Choroid plexus epithelial cell (primary cell): ENCODE results near the gene MAN2A1.
A peak's percentile ranks its signal among the peaks of the same experiment; 100 is the strongest.

Source experiments
- DNase-seq: peaks from one replicate; pipeline ENCODE4 v3.0.0-alpha.2; 2010; ENCODE audit warnings: low read depth
- H3K4me3 ChIP-seq: 2 replicates; pipeline ENCODE4 v1.5.1; 2011; ENCODE audit warnings: low read depth, mild to moderate bottlenecking, control low read depth, low read length, moderate library complexity
- TF ChIP-seq, protein P1 (sequence below): conservative IDR thresholded peaks from 2 replicates; pipeline ENCODE4 v1.5.1; 2011; ENCODE audit warnings: low read depth, mild to moderate bottlenecking, control low read depth, inconsistent platforms, low read length, moderate library complexity

Gene MAN2A1

DNA sequence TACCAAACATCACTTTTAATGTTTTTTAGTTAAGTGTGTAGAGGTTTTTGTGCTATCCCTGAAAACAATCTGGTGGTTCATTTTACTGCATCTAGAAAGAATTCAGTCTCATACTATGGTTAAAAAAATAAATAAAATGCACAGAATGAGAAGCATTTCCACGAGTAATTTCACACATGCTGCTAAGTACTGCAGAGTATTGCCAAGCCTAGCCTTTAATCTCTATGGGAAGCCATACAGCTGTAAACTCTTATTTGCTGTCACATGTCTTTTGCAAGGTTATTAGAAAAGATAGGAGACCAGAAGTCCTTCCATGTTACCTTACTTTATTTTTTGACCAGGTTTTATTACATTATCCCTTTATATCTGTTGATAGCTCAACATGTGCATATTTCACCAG, 37.6 kb upstream of the MAN2A1 start:
- TF ChIP-seq, protein P1, sequence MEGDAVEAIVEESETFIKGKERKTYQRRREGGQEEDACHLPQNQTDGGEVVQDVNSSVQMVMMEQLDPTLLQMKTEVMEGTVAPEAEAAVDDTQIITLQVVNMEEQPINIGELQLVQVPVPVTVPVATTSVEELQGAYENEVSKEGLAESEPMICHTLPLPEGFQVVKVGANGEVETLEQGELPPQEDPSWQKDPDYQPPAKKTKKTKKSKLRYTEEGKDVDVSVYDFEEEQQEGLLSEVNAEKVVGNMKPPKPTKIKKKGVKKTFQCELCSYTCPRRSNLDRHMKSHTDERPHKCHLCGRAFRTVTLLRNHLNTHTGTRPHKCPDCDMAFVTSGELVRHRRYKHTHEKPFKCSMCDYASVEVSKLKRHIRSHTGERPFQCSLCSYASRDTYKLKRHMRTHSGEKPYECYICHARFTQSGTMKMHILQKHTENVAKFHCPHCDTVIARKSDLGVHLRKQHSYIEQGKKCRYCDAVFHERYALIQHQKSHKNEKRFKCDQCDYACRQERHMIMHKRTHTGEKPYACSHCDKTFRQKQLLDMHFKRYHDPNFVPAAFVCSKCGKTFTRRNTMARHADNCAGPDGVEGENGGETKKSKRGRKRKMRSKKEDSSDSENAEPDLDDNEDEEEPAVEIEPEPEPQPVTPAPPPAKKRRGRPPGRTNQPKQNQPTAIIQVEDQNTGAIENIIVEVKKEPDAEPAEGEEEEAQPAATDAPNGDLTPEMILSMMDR = no peak
- H3K4me3 ChIP-seq = no peak overlapping the region
- DNase-seq = peak; percentile 30

DNA sequence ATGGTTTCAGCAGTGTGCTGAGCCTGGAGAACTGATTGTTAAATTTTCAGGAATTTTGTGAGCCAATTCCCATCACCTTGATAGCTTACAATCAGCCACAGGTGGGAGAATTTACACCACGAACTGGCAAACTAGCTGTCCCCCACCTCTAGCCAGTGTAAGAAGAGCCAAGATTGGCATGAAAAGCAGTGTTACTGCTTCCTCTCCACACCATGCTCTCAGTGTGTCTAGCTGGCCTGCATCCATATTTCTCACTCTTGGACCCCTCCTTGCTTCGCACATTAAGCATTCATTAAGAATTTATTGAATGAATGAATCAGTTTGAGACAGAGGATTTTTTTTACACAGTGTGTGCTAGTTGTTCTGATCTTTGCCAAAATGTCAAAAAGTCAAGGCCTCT, 36.7 kb upstream of the MAN2A1 start:
- DNase-seq = no peak
- no peak overlapping the region for H3K4me3 ChIP-seq
- TF ChIP-seq, protein P1 = no peak

DNA sequence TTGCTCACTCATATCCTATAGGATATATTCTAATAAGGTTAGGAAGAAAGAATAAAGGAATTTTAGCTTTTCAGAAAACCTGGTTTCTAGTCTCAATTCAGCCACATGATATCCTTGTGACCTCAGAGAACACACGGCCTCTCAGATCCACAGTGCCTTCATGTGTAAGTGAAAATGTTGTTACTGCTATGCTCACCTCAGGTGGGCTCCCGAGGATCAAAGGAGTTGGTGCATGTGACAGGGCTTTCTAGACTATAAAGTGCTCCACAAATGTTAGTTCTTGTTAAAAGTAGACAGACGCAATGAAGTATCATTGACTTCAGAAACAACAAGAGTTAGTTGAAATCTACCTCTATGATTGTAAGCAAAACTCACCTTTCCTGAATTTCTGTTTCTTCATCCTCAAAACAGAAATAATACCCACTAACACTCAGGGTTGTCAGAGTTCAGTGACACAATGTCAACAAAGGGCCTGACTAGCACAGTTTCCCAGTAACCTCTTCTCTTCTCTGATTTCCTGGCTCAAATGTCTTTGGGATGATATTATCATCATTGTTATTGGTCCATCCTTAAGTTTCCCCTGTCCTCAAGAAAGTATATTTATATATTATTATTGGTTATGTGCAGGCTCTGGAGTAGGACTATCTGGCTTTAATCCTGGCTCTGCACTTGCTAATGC, 36.0 kb upstream of the MAN2A1 start:
- TF ChIP-seq, protein P1 = no peak
- no peak overlapping the region for H3K4me3 ChIP-seq
- DNase-seq = no peak

DNA sequence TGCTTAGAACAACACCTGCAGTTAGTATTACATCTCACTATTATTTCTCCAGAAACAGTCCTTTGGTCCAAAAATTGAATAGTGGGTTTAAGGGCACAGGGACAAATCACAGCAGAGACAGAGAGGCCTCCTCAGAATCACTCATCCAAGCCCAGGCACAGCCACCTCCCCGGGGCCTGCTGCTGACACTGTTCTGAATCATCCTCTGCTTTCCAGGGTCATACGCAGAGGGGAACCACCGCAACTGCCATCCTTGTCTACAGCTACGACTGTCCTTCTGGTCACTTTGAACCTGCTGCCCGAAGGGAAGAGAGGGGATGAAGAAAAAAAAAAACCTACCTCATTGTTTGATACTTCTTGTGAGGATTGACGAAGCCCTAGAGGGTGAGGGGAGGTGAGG, 35.3 kb upstream of the MAN2A1 start:
- DNase-seq = no peak
- no peak overlapping the region for H3K4me3 ChIP-seq
- TF ChIP-seq, protein P1 = no peak

DNA sequence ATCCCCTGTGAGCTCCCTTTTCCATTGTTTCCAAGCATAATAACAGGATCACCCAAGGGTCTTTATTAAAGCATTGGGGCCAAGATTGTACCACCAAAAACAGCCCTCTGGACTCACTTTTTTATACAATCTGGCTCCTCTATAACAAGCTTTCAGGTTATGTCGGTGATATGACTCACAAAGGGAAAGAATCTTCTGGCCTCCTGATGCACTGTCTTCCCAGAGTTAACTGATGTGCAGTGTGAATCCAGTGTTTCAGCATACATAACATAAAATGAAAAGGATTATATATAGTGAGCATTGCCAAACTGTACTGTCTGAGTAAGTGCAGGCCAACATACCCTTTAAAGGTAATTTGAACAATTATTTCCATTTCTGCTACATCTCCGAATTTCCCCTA, 33.9 kb upstream of the MAN2A1 start:
- peak; percentile 4 for DNase-seq
- no peak overlapping the region for H3K4me3 ChIP-seq
- TF ChIP-seq, protein P1 = no peak

DNA sequence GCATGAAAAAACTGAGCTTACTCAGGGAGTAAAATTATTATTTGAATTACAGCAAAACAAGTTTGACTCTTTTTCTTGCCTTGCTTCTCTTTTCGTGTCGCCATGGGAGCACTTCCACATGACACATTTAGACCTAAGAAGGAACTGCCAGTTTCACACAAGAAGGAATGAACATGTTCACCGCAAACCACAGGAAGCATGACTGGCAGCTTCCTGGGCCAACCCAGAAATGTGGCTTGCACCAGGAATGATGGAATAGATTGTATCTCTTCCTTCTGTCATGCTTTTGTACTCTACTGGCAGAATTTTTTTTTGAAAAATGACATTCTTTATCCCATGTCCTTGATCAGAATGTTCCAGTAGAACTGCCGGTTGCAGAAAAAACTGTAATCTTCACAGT, 32.9 kb upstream of the MAN2A1 start:
- peak; percentile 80 for DNase-seq
- TF ChIP-seq, protein P1 = no peak
- H3K4me3 ChIP-seq = no peak overlapping the region

DNA sequence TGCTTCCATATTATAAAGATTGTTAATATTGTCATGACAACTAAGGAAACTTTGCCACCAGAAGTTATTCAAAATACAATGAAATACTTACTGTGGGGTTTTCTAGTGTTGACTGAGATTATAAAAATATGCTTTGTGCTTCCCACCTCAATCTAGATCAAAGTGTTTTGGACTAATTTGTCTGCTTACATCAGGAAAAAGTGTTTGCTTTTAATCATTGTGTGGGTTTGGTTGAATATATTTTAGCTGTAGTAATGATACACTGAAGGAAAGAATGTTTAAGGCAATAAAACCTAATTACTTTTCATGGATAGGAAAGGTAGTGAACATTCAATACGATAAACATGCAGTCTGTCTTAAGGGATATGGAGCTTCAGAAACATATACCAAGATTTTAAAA, 29.8 kb upstream of the MAN2A1 start:
- TF ChIP-seq, protein P1 = no peak
- DNase-seq = no peak
- no peak overlapping the region for H3K4me3 ChIP-seq
